Fibroblast of lung (primary cell): ENCODE measurements around the gene UBXN6. TPM values are rescaled to one million over a fixed set of nuclear protein-coding genes. Genes with fewer than 3 reads are reported as not detected.

Experiments
- DNase-seq, 2 donors: peaks; one replicate each; pipeline versions ENCODE4 v3.0.0 to v3.0.0-alpha.2; 2010; ENCODE audit warnings: low read depth in 2 of 2
- H2AFZ ChIP-seq: 2 replicates; pipeline ENCODE4 v1.5.1; 2012; ENCODE audit warnings: low read length, control low read depth, inconsistent platforms
- H3K27ac ChIP-seq: 2 replicates; pipeline ENCODE4 v1.5.1; 2011; ENCODE audit warnings: low read length, control low read depth; ENCODE audit not compliant: insufficient read depth
- H3K27me3 ChIP-seq: 2 replicates; pipeline ENCODE4 v1.5.1; 2011; ENCODE audit warnings: mild to moderate bottlenecking, low read length; ENCODE audit not compliant: control insufficient read depth, insufficient read depth
- H3K36me3 ChIP-seq: 2 replicates; pipeline ENCODE4 v1.5.1; 2011; ENCODE audit warnings: low read length; ENCODE audit not compliant: control insufficient read depth, insufficient read depth
- H3K4me1 ChIP-seq: 2 replicates; pipeline ENCODE4 v1.5.1; 2011; ENCODE audit warnings: low read length; ENCODE audit not compliant: control insufficient read depth, insufficient read depth; ENCODE audit errors: extremely low read depth
- H3K4me2 ChIP-seq: 2 replicates; pipeline ENCODE4 v1.5.1; 2011; ENCODE audit warnings: low read length, control low read depth; ENCODE audit not compliant: insufficient read depth; ENCODE audit errors: extremely low read depth
- H3K4me3 ChIP-seq, 4 experiments: fragments of 200-600 bp in 1 of 4; sonication (generic) in 1 of 4; replicated peaks in 1 of 4; 2 replicates each; pipeline ENCODE4 v1.5.1; 2011 to 2016; ENCODE audit warnings: low read length in 4 of 4, low read depth in 3 of 4, mild to moderate bottlenecking in 3 of 4, control low read depth in 2 of 4, inconsistent platforms in 1 of 4, mixed read lengths in 1 of 4; ENCODE audit not compliant: insufficient read depth in 1 of 4; ENCODE audit errors: control extremely low read depth in 1 of 4
- H3K79me2 ChIP-seq: 2 replicates; pipeline ENCODE4 v1.5.1; 2012; ENCODE audit warnings: mild to moderate bottlenecking, low read length, inconsistent platforms; ENCODE audit not compliant: control insufficient read depth, insufficient read depth
- H3K9ac ChIP-seq: 2 replicates; pipeline ENCODE4 v1.5.1; 2011; ENCODE audit warnings: mild to moderate bottlenecking, low read length, control low read depth; ENCODE audit not compliant: insufficient read depth
- H3K9me3 ChIP-seq: 2 replicates; pipeline ENCODE4 v1.5.1; 2012; ENCODE audit warnings: low read depth, low read length; ENCODE audit not compliant: control insufficient read depth, insufficient read depth
- H4K20me1 ChIP-seq: 2 replicates; pipeline ENCODE4 v1.5.1; 2011; ENCODE audit warnings: low read length; ENCODE audit not compliant: control insufficient read depth, insufficient read depth; ENCODE audit errors: extremely low read depth
- CTCF ChIP-seq, 2 donors: IDR thresholded peaks in 1 of 2; conservative IDR thresholded peaks in 1 of 2; 1 replicate in 1 of 2; 2 replicates in 1 of 2; pipeline ENCODE4 v1.5.1; 2011 to 2012; ENCODE audit warnings: low read length in 2 of 2, control low read depth in 1 of 2, inconsistent platforms in 1 of 2, low read depth in 1 of 2, mild to moderate bottlenecking in 1 of 2
- EZH2 ChIP-seq: IDR thresholded peaks from 2 replicates; pipeline ENCODE4 v1.5.1; 2012; ENCODE audit warnings: low read length, control low read depth, mild to moderate bottlenecking; ENCODE audit errors: missing control alignments
- polyA plus RNA-seq, 2 donors: library from polyadenylated mRNA; depleted of rRNA in 1 of 2; stranded (reverse) in 1 of 2; unstranded in 1 of 2; fragments of >200 nt; gene quantifications; 2 replicates each; pipeline ENCODE4 v1.2.1, GENCODE V29; 2011 to 2012; ENCODE audit warnings: missing spikeins in 1 of 2
- total RNA-seq: library from RNA; depleted of rRNA; stranded (reverse); fragments of >200 nt; gene quantifications from 2 replicates; pipeline ENCODE4 v1.2.1, GENCODE V29; 2014

UBXN6 gene
- total and polyA plus RNA-seq, 2 donors (not counting 1 experiment from before 2014, with no cell fraction given), result 49.1 to 114 TPM

DNA sequence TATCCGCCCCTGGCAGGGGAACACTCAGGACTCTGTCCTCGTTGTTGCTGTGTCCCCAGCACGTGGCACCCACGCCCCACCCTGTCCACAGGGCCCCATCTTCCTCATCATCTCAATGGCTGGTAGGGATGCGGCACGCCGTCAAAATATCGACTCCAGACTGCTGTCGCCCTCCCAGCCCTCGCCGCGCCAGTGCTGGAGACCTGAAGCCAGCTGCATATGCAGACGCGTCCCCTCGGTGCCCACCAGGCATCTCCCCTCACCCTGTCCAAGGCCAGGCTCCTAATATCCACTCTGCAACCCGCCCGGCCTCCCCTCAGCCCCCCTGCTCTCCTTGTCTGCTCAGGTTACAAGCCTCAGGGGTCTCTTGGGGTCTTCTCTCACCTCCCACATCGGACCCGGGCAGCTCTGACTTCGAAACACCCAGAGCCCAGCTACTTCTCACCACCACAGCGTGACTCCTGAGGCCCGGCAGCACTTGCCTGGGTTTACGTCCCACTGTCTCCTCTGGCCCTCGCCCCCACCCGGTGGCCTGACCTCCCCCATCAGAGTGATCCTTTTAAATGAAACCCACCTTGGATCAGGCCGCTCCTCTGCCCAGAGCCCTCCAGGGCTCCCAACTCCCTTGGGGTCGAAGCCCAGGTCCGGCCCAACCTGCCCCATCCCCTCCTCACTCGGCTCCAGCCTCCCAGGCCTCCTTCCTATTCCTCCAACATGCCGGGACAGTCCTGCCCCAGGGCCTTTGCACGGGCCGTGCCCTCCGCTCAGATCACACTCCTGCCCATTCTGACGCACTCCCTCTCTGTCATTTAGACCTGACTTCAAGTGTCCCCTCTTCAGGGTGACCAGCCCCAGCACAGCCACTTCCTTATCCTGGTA, 48.2 kb upstream of the UBXN6 start:
- no peaks in the 10 kb centered on the region for H4K20me1 ChIP-seq
- no peak overlapping the region for H3K27ac ChIP-seq
- no peak for TF ChIP-seq EZH2
- no peak for TF ChIP-seq CTCF (conservative IDR thresholded peaks at IDR 0.05 in 1 of 2, IDR thresholded peaks at IDR 0.05 in 1 of 2; ENCODE audit: low read depth in 1 of 2, low read length in 2 of 2)
- H3K79me2 ChIP-seq, result no peaks in the 10 kb centered on the region
- peaks cover 11% of the 10 kb centered on the region for H3K36me3 ChIP-seq
- H3K9ac ChIP-seq, result no peak overlapping the region
- H3K4me1 ChIP-seq, result peaks cover 5% of the 10 kb centered on the region
- no peaks in the 10 kb centered on the region for H3K9me3 ChIP-seq
- no peak for DNase-seq
- no peak overlapping the region for H3K4me2 ChIP-seq
- H2AFZ ChIP-seq, result no peak overlapping the region
- no peaks in the 10 kb centered on the region for H3K27me3 ChIP-seq
- no peak overlapping the region for H3K4me3 ChIP-seq

GRCh38 chr19:4504891-4505569, 47.4 kb upstream of the UBXN6 start:
- Histone ChIP-seq H4K20me1 (no peaks in the 10 kb centered on the region), H3K4me3 (no peak overlapping the region), H3K36me3 (peaks cover 11% of the 10 kb centered on the region), H3K27ac (no peak overlapping the region), H2AFZ (no peak overlapping the region), H3K4me2 (no peak overlapping the region), H3K79me2 (no peaks in the 10 kb centered on the region), H3K9me3 (no peaks in the 10 kb centered on the region), H3K9ac (no peak overlapping the region), H3K27me3 (no peaks in the 10 kb centered on the region), H3K4me1 (peaks cover 5% of the 10 kb centered on the region)
- DNase-seq, result no peak
- no peak for TF ChIP-seq CTCF (conservative IDR thresholded peaks at IDR 0.05 in 1 of 2, IDR thresholded peaks at IDR 0.05 in 1 of 2; ENCODE audit: low read depth in 1 of 2, low read length in 2 of 2)

- H4K20me1 ChIP-seq, result no peaks in the 10 kb centered on the region
- no peaks in the 10 kb centered on the region for H3K27me3 ChIP-seq
- no peaks in the 10 kb centered on the region for H3K9me3 ChIP-seq
- H3K4me3 ChIP-seq, result no peak overlapping the region
- H3K79me2 ChIP-seq, result no peaks in the 10 kb centered on the region
- peaks cover 5% of the 10 kb centered on the region for H3K4me1 ChIP-seq
- no peak overlapping the region for H3K9ac ChIP-seq
- no peak for TF ChIP-seq CTCF (conservative IDR thresholded peaks at IDR 0.05 in 1 of 2, IDR thresholded peaks at IDR 0.05 in 1 of 2; ENCODE audit: low read depth in 1 of 2, low read length in 2 of 2)
- no peak for TF ChIP-seq EZH2
- H3K4me2 ChIP-seq, result no peak overlapping the region
- H2AFZ ChIP-seq, result no peak overlapping the region
- no peak for DNase-seq
- H3K36me3 ChIP-seq, result peaks cover 12% of the 10 kb centered on the region
- no peak overlapping the region for H3K27ac ChIP-seq
Observed at GRCh38 chr19:4504297-4504701, 46.7 kb upstream of the UBXN6 start.
